Gastrocnemius medialis (tissue), 4 donors: ENCODE results near the gene ZDHHC11. TPM values are rescaled to one million over a fixed set of nuclear protein-coding genes. Genes with fewer than 3 reads are reported as not detected.
"Not testable (repeated sequence)": the region's sequence is repeated elsewhere in the genome, so short reads cannot be mapped to it uniquely, and the experiment has no call there.

Experiments used
- ATAC-seq, 2 donors: fragments of 150-250 bp; one replicate each; pipeline ENCODE4 v1.9.1; 2016
- DNase-seq, 2 donors: peaks; one replicate each; pipeline ENCODE4 v3.0.0-alpha.2; 2019
- H3K27ac ChIP-seq, 4 donors: fragments of 200-600 bp; sonication (generic); 1 replicate in 1 of 4; 2 replicates in 3 of 4; pipeline ENCODE4 v1.5.1; 2016 to 2018; ENCODE audit warnings: mild to moderate bottlenecking in 2 of 4, moderate library complexity in 1 of 4
- H3K27me3 ChIP-seq, 3 donors: fragments of 200-600 bp; sonication (generic) in 2 of 3; 1 replicate in 1 of 3; 2 replicates in 2 of 3; pipeline versions ENCODE4 v1.5.1 to v1.6.0; 2016 to 2019; ENCODE audit warnings: mild to moderate bottlenecking in 1 of 3, moderate library complexity in 1 of 3
- H3K36me3 ChIP-seq, 2 donors: fragments of 200-600 bp; sonication (generic) in 1 of 2; one replicate each; pipeline ENCODE4 v1.5.1; 2017 to 2018
- H3K4me1 ChIP-seq, 2 donors: fragments of 200-600 bp; sonication (generic) in 1 of 2; one replicate each; pipeline ENCODE4 v1.5.1; 2016 to 2017; ENCODE audit warnings: mild to moderate bottlenecking in 2 of 2
- H3K4me3 ChIP-seq, 4 donors: fragments of 200-600 bp; sonication (generic) in 3 of 4; 1 replicate in 1 of 4; 2 replicates in 3 of 4; pipeline ENCODE4 v1.5.1; 2016 to 2019; ENCODE audit warnings: mild to moderate bottlenecking in 2 of 4
- H3K9me3 ChIP-seq, 3 donors: fragments of 200-600 bp; sonication (generic) in 2 of 3; 1 replicate in 1 of 3; 2 replicates in 2 of 3; pipeline ENCODE4 v1.5.1; 2016 to 2019
- CTCF ChIP-seq, 5 experiments: fragments of 450-650 bp in 3 of 5; fragments of 200-600 bp in 2 of 5; sonication (generic) in 2 of 5; IDR thresholded peaks in 4 of 5; conservative IDR thresholded peaks in 1 of 5; 1 replicate in 4 of 5; 2 replicates in 1 of 5; pipeline ENCODE4 v1.5.1; 2016 to 2019; ENCODE audit warnings: antibody characterized with exemption in 5 of 5, mild to moderate bottlenecking in 3 of 5, moderate library complexity in 3 of 5
- POLR2A ChIP-seq, 2 donors: fragments of 450-650 bp; IDR thresholded peaks; one replicate each; pipeline ENCODE4 v1.6.1; 2017; ENCODE audit warnings: antibody characterized with exemption in 2 of 2, mild to moderate bottlenecking in 2 of 2, moderate library complexity in 2 of 2
- in situ Hi-C, 4 donors: fragments of 200-750 bp; cut with MboI; loops; one replicate each; pipeline versions ENCODE4 v1.15.0 to v1.8.0; 2017; ENCODE audit warnings: low sequenced_read_pairs in 4 of 4
- intact Hi-C: fragments of 100-400 bp; cut with DNase I; formaldehyde crosslinking; loops from one replicate; pipeline ENCODE4 v1.15.1; 2023; ENCODE audit warnings: low total_unique reads
- total RNA-seq, 4 donors: library from RNA; depleted of rRNA; stranded (reverse); fragments of >200 nt; gene quantifications; one replicate each; pipeline versions ENCODE4 v1.1.0 to v1.2.3, GENCODE V29; 2016

Gene ZDHHC11
- total RNA-seq, 4 donors from 2014 or later = 0.85 to 3.8 (median 2.3) TPM; not detected in 1

GRCh38 chr5:849651-850301, 1.0 kb downstream of the ZDHHC11 start:
- Histone ChIP-seq H3K4me1 (no peaks in the 10 kb centered on the region), H3K27ac (no peak overlapping the region), H3K4me3 (peak overlapping the region; percentile 25 to 31 (median 29)), H3K9me3 (no peaks in the 10 kb centered on the region), H3K27me3 (peaks cover 29 to 40% (median 38%) of the 10 kb centered on the region in 3 donors), H3K36me3 (no peaks in the 10 kb centered on the region)
- no peak for ATAC-seq
- intact Hi-C loops (no loop called here), in situ Hi-C loops (no loop called here)
- TF ChIP-seq CTCF (IDR thresholded peaks at IDR 0.05 in 4 of 5, conservative IDR thresholded peaks at IDR 0.05 in 1 of 5) (no peak), POLR2A (IDR thresholded peaks at IDR 0.05) (no peak)
- DNase-seq = peak in 1 of 2 donors; percentile 12

GRCh38 chr5:848671-849111, 2.1 kb downstream of the ZDHHC11 start:
- no peak overlapping the region for H3K4me3 ChIP-seq
- intact Hi-C loops = no loop called here
- no peak for ATAC-seq

GRCh38 chr5:847736-848135, 3.0 kb downstream of the ZDHHC11 start:
- H3K4me3 ChIP-seq, H3K36me3 ChIP-seq, ATAC-seq, H3K27ac ChIP-seq, intact Hi-C loops, in situ Hi-C loops, H3K4me1 ChIP-seq, H3K9me3 ChIP-seq, DNase-seq: not testable (repeated sequence)
- H3K27me3 ChIP-seq = peaks cover 24 to 29% (median 27%) of the 10 kb centered on the region in 3 donors

More at GRCh38 chr5:848671-849111, 2.1 kb downstream of the ZDHHC11 start:
- in situ Hi-C loops = no loop called here
- H3K27ac ChIP-seq = no peak overlapping the region
- TF ChIP-seq CTCF (IDR thresholded peaks at IDR 0.05 in 4 of 5, conservative IDR thresholded peaks at IDR 0.05 in 1 of 5) (no peak), POLR2A (IDR thresholded peaks at IDR 0.05) (no peak)
- no peaks in the 10 kb centered on the region for H3K4me1 ChIP-seq
- DNase-seq = peak in 1 of 2 donors; percentile 5
- no peaks in the 10 kb centered on the region for H3K9me3 ChIP-seq
- H3K27me3 ChIP-seq = peaks cover 29 to 38% (median 36%) of the 10 kb centered on the region in 3 donors
- H3K36me3 ChIP-seq = no peaks in the 10 kb centered on the region

GRCh38 chr5:847212-847611, 3.6 kb downstream of the ZDHHC11 start:
- H3K27ac ChIP-seq, H3K4me3 ChIP-seq, H3K4me1 ChIP-seq, in situ Hi-C loops, intact Hi-C loops, H3K9me3 ChIP-seq, H3K36me3 ChIP-seq, ATAC-seq: not testable (repeated sequence)
- peaks cover 20 to 23% (median 21%) of the 10 kb centered on the region in 3 donors for H3K27me3 ChIP-seq
- peak in 1 of 2 donors; percentile 5 for DNase-seq

GRCh38 chr5:846602-847091, 4.1 kb downstream of the ZDHHC11 start:
- H3K27ac ChIP-seq, in situ Hi-C loops, H3K4me3 ChIP-seq, H3K36me3 ChIP-seq, ATAC-seq, H3K4me1 ChIP-seq, intact Hi-C loops, H3K9me3 ChIP-seq: not testable (repeated sequence)
- H3K27me3 ChIP-seq = peaks cover 14 to 22% (median 21%) of the 10 kb centered on the region in 3 donors
- peak in 1 of 2 donors; percentile 8 for DNase-seq

- H3K36me3 ChIP-seq, DNase-seq, H3K9me3 ChIP-seq, ATAC-seq, intact Hi-C loops, H3K4me3 ChIP-seq, H3K27ac ChIP-seq, H3K4me1 ChIP-seq, in situ Hi-C loops: not testable (repeated sequence)
- peaks cover 8 to 15% (median 13%) of the 10 kb centered on the region in 3 donors for H3K27me3 ChIP-seq
Observed at GRCh38 chr5:845676-846601, 4.8 kb downstream of the ZDHHC11 start.

- H3K4me3 ChIP-seq, DNase-seq, H3K4me1 ChIP-seq, H3K27me3 ChIP-seq, H3K27ac ChIP-seq, H3K36me3 ChIP-seq, in situ Hi-C loops, H3K9me3 ChIP-seq, intact Hi-C loops, ATAC-seq: not testable (repeated sequence)
Observed at GRCh38 chr5:845031-845675, 5.6 kb downstream of the ZDHHC11 start.

- DNase-seq, intact Hi-C loops, ATAC-seq, H3K27ac ChIP-seq, H3K4me3 ChIP-seq, in situ Hi-C loops, H3K4me1 ChIP-seq, H3K36me3 ChIP-seq, H3K9me3 ChIP-seq, H3K27me3 ChIP-seq: not testable (repeated sequence)
Observed at GRCh38 chr5:844426-844825, 6.4 kb downstream of the ZDHHC11 start.

GRCh38 chr5:843926-844325, 6.9 kb downstream of the ZDHHC11 start:
- H3K9me3 ChIP-seq, H3K4me1 ChIP-seq, ATAC-seq, intact Hi-C loops, H3K4me3 ChIP-seq, in situ Hi-C loops, H3K27ac ChIP-seq, H3K27me3 ChIP-seq, H3K36me3 ChIP-seq, DNase-seq: not testable (repeated sequence)
